Mesendoderm (in vitro differentiated cells): ENCODE measurements around the gene FZD10.

ENCODE experiments used
- DNase-seq: peaks from one replicate; pipeline ENCODE4 v3.0.0; 2013
- H2AK5ac ChIP-seq: 2 replicates; pipeline ENCODE4 v1.6.1; 2013; ENCODE audit warnings: low read length, inconsistent platforms
- H2BK120ac ChIP-seq: 2 replicates; pipeline ENCODE4 v1.6.1; 2013; ENCODE audit warnings: low read depth, mild to moderate bottlenecking, low read length, moderate library complexity, mixed read lengths
- H2BK15ac ChIP-seq: replicated peaks from 2 replicates; pipeline ENCODE4 v1.6.1; 2013; ENCODE audit warnings: low read depth, mild to moderate bottlenecking, moderate library complexity
- H2BK5ac ChIP-seq: 2 replicates; pipeline ENCODE4 v1.6.1; 2013; ENCODE audit warnings: low read length, inconsistent platforms
- H3K18ac ChIP-seq: 2 replicates; pipeline ENCODE4 v1.6.1; 2013; ENCODE audit warnings: mild to moderate bottlenecking, low read length, mixed read lengths
- H3K23ac ChIP-seq: one replicate; pipeline ENCODE4 v1.6.1; 2013; ENCODE audit warnings: low read length
- H3K27ac ChIP-seq: 2 replicates; pipeline ENCODE4 v1.5.1; 2013; ENCODE audit warnings: low read depth, mild to moderate bottlenecking, inconsistent platforms, low read length, moderate library complexity
- H3K27me3 ChIP-seq: 2 replicates; pipeline ENCODE4 v1.6.1; 2013; ENCODE audit warnings: low read length, control low read depth, mild to moderate bottlenecking, inconsistent platforms; ENCODE audit not compliant: insufficient read depth, poor library complexity
- H3K36me3 ChIP-seq: 2 replicates; pipeline ENCODE4 v1.6.1; 2013; ENCODE audit warnings: low read length, inconsistent platforms; ENCODE audit not compliant: control insufficient read depth, insufficient read depth
- H3K4ac ChIP-seq: one replicate; pipeline ENCODE4 v1.6.1; 2013; ENCODE audit warnings: low read depth, mild to moderate bottlenecking, low read length, moderate library complexity
- H3K4me1 ChIP-seq: 2 replicates; pipeline ENCODE4 v1.6.1; 2013; ENCODE audit warnings: low read depth, low read length, inconsistent platforms; ENCODE audit not compliant: control insufficient read depth
- H3K4me2 ChIP-seq: 2 replicates; pipeline ENCODE4 v1.6.1; 2013; ENCODE audit warnings: low read length
- H3K4me3 ChIP-seq: 2 replicates; pipeline ENCODE4 v1.5.1; 2013; ENCODE audit warnings: mild to moderate bottlenecking, low read length
- H3K56ac ChIP-seq: one replicate; pipeline ENCODE4 v1.6.1; 2013; ENCODE audit warnings: low read length
- H3K79me1 ChIP-seq: 2 replicates; pipeline ENCODE4 v1.6.1; 2013; ENCODE audit warnings: low read length, inconsistent platforms
- H3K79me2 ChIP-seq: 2 replicates; pipeline ENCODE4 v1.6.1; 2013; ENCODE audit warnings: mild to moderate bottlenecking, low read length; ENCODE audit not compliant: control insufficient read depth, insufficient read depth
- H3K9ac ChIP-seq: 2 replicates; pipeline ENCODE4 v1.6.1; 2013; ENCODE audit warnings: low read length, inconsistent platforms
- H4K5ac ChIP-seq: one replicate; pipeline ENCODE4 v1.6.1; 2013; ENCODE audit warnings: low read length
- H4K8ac ChIP-seq: one replicate; pipeline ENCODE4 v1.6.1; 2013; ENCODE audit warnings: low read depth, mild to moderate bottlenecking, control low read depth, low read length, moderate library complexity
- WGBS: extraction: QIAGEN DNeasy Blood & Tissue Kit; methylation state at CpG from one replicate; pipeline ENCODE4 v1.1.7; 2013; ENCODE audit warnings: low lambda C conversion rate, missing lambda C conversion rate; ENCODE audit not compliant: insufficient coverage; ENCODE audit errors: extremely low coverage; 5-methylcytosine and 5-hydroxymethylcytosine counted together

The FZD10 gene

GRCh38 chr12:130122356-130122755 is 39.9 kb upstream of the FZD10 start:
- no peaks in the 10 kb centered on the region for H3K4me1 ChIP-seq
- H2BK15ac ChIP-seq = no peak overlapping the region
- H3K4ac ChIP-seq = no peak overlapping the region
- H3K9ac ChIP-seq = no peak overlapping the region
- no peaks in the 10 kb centered on the region for H3K27me3 ChIP-seq
- H3K56ac ChIP-seq = no peak overlapping the region
- no peak for DNase-seq
- H3K4me3 ChIP-seq = no peak overlapping the region
- no peak overlapping the region for H2AK5ac ChIP-seq
- H3K23ac ChIP-seq = no peak overlapping the region
- WGBS = no CpG with 5 or more reads among the region's 4 CpGs
- no peaks in the 10 kb centered on the region for H3K79me1 ChIP-seq
- H3K36me3 ChIP-seq = no peaks in the 10 kb centered on the region
- H3K27ac ChIP-seq = no peak overlapping the region
- no peak overlapping the region for H4K8ac ChIP-seq
- H3K4me2 ChIP-seq = no peak overlapping the region
- H3K79me2 ChIP-seq = no peaks in the 10 kb centered on the region
- no peak overlapping the region for H4K5ac ChIP-seq
- no peak overlapping the region for H2BK5ac ChIP-seq
- H2BK120ac ChIP-seq = no peak overlapping the region
- H3K18ac ChIP-seq = no peak overlapping the region

- Histone ChIP-seq H3K9ac (no peak overlapping the region), H2BK120ac (no peak overlapping the region), H4K5ac (no peak overlapping the region), H3K27me3 (no peaks in the 10 kb centered on the region), H3K4ac (no peak overlapping the region), H3K18ac (no peak overlapping the region), H2AK5ac (no peak overlapping the region), H2BK5ac (no peak overlapping the region), H3K36me3 (no peaks in the 10 kb centered on the region), H3K4me3 (no peak overlapping the region), H3K56ac (no peak overlapping the region), H3K27ac (no peak overlapping the region), H3K79me1 (no peaks in the 10 kb centered on the region), H3K23ac (no peak overlapping the region), H3K4me1 (no peaks in the 10 kb centered on the region), H4K8ac (no peak overlapping the region), H2BK15ac (no peak overlapping the region), H3K79me2 (no peaks in the 10 kb centered on the region), H3K4me2 (no peak overlapping the region)
- WGBS = no CpG with 5 or more reads among the region's 4 CpGs
- DNase-seq = no peak
These were observed 38.2 kb upstream of the FZD10 start for GRCh38 chr12:130124106-130124505.

- DNase-seq = no peak
- Histone ChIP-seq H3K4me2 (no peak overlapping the region), H2BK120ac (no peak overlapping the region), H2BK5ac (no peak overlapping the region), H3K23ac (no peak overlapping the region), H4K8ac (no peak overlapping the region), H3K27me3 (no peaks in the 10 kb centered on the region), H3K56ac (no peak overlapping the region), H3K4ac (no peak overlapping the region), H3K4me1 (no peaks in the 10 kb centered on the region), H3K79me1 (no peaks in the 10 kb centered on the region), H3K4me3 (no peak overlapping the region), H2BK15ac (no peak overlapping the region), H3K18ac (no peak overlapping the region), H3K9ac (no peak overlapping the region), H4K5ac (no peak overlapping the region), H3K79me2 (no peaks in the 10 kb centered on the region), H3K36me3 (no peaks in the 10 kb centered on the region), H2AK5ac (no peak overlapping the region), H3K27ac (no peak overlapping the region)
- WGBS = no CpG with 5 or more reads among the region's 15 CpGs
These were observed 37.5 kb upstream of the FZD10 start for GRCh38 chr12:130124605-130125244.

- Histone ChIP-seq H3K56ac (no peak overlapping the region), H3K4me3 (no peak overlapping the region), H3K36me3 (no peaks in the 10 kb centered on the region), H3K4me2 (no peak overlapping the region), H3K4me1 (no peaks in the 10 kb centered on the region), H3K9ac (no peak overlapping the region), H3K4ac (no peak overlapping the region), H4K8ac (no peak overlapping the region), H2BK5ac (no peak overlapping the region), H3K27ac (no peak overlapping the region), H4K5ac (no peak overlapping the region), H3K18ac (no peak overlapping the region), H3K79me1 (no peaks in the 10 kb centered on the region), H3K23ac (no peak overlapping the region), H3K27me3 (no peaks in the 10 kb centered on the region), H3K79me2 (no peaks in the 10 kb centered on the region), H2AK5ac (no peak overlapping the region), H2BK120ac (no peak overlapping the region), H2BK15ac (no peak overlapping the region)
- no CpG with 5 or more reads among the region's 13 CpGs for WGBS
- DNase-seq = peak; percentile 42
These were observed 36.2 kb upstream of the FZD10 start for GRCh38 chr12:130126023-130126432.

- Histone ChIP-seq H3K79me1 (no peaks in the 10 kb centered on the region), H4K5ac (no peak overlapping the region), H3K23ac (no peak overlapping the region), H3K4me3 (no peak overlapping the region), H2BK120ac (no peak overlapping the region), H3K4me1 (no peaks in the 10 kb centered on the region), H3K27ac (no peak overlapping the region), H2BK15ac (no peak overlapping the region), H4K8ac (no peak overlapping the region), H3K9ac (no peak overlapping the region), H3K79me2 (no peaks in the 10 kb centered on the region), H2BK5ac (no peak overlapping the region), H3K4ac (no peak overlapping the region), H3K27me3 (no peaks in the 10 kb centered on the region), H3K36me3 (no peaks in the 10 kb centered on the region), H3K56ac (no peak overlapping the region), H3K18ac (no peak overlapping the region), H2AK5ac (no peak overlapping the region), H3K4me2 (no peak overlapping the region)
- WGBS = no CpG with 5 or more reads among the region's 3 CpGs
- DNase-seq = peak; percentile 42
These were observed 34.7 kb upstream of the FZD10 start for GRCh38 chr12:130127532-130127911.
